Kasumi-1 (cell line): Measurements from ENCODE around the gene SNAP23.
"Not testable (repeated sequence)": the region's sequence is repeated elsewhere in the genome, so short reads cannot be mapped to it uniquely, and the experiment has no call there.

Experiments
- DNase-seq, 2 experiments: peaks; one replicate each; lab custom pipeline; 2025; lab: John Stamatoyannopoulos, UW

Gene SNAP23

DNA sequence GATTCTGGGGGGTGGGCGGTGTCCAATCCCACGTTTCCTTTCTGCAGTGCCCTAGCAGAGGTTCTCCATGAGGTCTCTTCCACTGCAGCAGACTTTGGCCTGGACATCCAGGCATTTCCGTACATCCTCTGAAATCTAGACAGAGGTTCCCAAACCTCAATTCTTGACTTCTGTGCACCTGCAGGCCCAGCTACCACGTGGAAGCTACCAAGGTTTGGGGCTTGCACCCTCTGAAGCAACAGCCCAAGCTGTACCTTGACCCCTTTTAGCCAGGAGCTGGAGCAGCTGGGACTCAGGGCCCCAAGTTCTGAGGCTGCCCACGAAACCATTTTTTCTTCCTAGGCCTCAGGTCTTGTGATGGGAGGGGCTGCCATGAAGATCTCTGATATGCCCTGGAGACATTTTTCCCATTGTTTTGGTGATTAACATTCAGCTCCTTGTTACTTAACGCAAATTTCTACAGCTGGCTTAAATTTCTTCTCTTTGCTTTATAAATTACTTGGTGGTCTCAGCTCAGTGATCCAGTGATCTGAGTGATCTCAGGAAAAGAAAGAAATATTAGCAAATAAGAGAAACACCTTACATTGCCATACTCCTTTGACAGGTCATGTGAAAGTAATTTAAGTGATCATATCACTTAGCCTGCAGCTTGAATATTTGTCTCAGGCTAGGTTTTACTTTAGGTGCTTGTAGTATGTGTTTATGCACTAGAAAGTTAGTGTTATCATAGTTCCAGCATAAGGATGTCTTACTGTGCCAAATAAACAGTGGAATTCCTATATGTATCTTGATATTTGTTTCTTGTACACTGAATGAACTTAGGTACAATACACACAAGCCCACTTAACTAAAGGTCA is 3.0 kb downstream of the SNAP23 start:
- DNase-seq: no peak

DNA sequence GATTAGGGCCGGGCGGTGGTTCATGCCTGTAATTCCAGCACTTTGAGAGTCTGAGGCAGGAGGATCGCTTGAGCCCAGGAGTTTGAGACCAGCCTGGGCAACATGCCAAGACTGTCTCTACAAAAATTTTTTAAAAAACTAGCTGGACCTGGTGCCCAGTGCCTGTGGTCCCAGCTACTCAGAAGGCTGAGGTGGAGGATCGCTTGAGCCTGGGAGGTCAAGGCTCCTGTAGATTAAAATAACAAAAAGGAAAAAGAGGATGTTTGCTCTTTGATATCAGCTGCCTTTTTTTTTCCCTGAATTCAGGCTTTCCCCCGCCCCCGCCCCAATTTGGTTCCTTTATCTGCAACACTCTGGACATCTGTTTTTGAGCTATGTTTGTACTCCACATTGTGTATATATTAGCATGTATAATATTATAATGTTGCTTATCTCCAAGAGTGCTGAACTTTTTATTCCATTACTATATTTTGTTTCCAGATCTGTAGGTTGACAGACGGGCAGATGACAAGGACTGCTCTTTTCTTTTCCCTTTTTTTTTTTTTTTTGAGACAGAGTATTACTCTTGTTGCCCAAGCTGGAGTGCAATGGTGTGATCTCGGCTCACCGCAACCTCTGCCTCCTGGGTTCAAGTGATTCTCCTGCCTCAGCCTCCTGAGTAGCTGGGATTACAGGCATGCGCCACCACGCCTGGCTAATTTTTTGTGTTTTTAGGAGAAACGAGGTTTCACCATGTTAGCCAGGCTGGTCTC is 4.6 kb downstream of the SNAP23 start:
- no peak for DNase-seq

DNA sequence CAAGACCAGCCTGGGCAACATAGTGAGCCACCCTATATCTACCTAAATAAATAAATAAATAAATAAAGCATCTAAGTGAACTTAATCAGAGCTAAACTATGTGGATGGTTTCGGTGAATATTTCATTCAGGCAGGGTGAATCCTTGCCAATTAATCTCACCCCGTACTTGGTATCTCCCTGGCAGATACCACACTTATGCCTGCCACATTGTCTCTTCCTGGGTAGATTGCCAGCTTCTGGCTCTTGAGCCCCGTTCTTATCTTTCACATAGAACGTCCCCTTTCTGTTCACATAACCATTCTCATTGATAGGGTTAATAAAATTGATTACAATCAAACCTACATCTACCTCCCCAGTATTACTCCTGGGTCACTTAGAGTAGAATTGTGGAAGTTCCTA is 7.0 kb downstream of the SNAP23 start:
- DNase-seq: no peak

DNA sequence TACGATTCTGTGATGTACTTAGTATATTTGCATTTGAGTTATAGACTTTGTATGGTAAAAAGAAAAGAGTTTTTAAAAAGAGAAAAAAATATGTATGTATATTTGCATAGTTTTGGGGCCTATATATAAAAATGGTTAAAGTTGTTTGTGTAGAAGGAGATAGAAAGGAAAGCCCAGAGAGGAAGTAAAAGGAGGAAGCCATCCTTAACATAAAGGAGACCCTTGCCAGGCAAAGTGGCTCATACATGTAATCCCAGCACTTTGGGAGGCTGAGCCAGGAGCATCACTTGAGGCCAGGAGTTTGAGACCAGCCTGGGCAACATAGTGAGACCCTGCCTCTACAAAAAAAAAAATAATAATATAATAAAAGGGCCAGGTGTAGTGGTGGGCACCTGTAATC is 8.4 kb downstream of the SNAP23 start:
- peak; percentile 3 to 4 for DNase-seq

DNA sequence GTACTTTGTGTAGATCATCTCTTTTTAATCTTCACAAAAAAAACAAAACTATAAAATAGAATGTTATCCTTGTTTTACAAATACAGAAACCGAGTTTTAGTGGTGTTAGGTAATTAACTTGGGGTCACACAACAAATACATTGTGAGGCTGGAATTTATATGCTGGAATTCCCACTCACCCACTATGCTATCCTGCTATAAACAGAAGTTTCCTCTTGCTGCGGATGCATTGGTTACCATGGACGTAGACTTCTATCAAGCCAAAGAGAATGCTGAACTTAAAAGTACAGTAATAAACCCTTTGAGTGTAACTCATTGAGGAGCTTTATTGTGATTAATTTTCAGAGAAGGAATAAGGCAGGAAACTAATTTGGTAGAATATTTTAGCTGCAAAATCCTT is 9.2 kb downstream of the SNAP23 start:
- no peak for DNase-seq

DNA sequence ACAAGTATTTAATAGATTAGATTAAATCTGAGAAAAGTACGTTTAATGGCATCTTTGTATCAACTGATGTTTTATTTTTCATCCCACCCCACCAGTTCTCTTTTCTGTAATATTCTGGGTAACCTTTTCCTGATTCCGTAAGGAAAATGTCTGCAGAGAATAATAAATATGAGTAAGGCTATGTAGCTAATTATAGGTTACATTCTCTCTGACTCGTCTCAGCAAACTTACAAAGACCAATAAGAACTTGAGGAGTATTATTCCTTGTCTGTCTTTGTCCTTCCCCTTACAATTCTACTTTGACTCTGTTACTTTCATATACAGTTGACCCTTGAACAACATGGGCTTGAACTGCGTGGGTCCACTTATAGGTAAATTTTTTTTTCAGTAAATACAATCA is 12.1 kb downstream of the SNAP23 start:
- no peak for DNase-seq

DNA sequence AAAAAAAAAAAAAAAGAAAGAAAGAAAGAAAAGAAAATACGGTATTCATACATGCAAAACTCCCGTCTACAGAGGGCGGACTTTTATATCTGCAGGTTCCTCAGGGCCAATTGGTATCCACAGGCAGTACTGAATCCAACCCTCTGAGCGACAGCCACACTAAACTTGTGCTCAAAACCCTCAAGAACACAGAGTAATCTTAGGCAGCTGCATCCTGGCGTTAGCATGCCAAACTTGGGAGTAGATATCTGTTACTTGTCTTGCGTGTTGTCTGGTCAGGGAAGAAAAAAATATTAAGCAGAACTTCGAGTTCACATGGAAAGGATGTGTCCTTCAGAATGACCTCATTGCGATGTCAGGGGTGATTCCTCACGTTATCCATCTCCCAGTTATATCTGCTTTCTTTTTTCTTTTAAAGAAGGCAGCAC is 12.8 kb downstream of the SNAP23 start:
- DNase-seq: no peak

DNA sequence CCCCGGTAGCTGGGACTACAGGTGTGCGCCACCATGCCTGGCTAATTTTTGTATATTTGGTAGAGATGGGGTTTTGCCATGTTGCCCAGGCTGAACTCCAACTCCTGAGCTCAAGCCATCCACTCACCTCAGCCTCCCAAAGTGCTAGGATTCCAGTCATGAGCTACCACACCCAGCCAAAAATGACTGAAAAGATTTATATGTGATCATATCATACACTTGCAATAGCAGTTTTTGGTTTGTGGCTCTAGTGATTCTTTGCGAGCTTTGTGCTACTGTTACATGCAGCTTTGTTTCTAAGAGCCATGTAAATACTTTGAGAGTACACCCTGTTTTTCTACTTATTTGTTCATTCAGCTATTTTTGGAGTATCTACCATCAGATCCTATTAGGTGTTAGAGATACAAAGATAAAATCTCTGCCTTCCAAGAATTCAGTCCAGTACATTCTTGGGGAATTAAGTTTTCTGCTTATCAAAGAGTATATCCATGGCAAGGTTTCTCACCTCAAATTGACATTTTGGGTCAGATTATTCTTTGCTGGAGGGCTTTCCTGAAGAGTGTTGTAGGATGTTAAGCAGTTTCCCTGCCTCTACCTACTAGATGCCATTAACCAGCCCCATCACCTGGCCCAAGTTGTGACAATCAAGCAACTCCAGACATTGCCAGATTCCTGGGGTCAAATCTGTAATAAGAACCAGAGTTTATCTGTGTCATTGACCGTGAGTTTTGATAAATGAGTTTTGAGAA is 15.0 kb downstream of the SNAP23 start:
- DNase-seq: no peak

DNA sequence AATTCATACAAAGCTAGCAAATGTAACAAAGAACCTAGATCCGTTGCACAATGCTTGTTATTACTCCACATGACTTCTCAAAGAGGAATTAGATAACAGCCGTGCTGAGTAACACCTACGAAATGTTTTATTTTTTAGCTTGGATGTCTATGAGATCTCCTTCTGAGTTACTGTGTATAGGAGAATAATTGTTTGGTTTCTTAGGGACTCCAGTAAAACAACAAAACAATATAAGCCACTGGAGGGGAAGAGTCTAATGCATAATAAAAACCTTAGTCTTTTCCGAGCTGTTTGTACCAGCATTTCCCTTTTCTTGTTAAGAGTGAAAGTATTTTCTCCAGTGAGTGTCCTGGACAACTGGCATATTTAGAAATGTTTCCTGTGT is 15.6 kb downstream of the SNAP23 start:
- peak in 1 of 2 experiments; percentile 28 for DNase-seq

DNA sequence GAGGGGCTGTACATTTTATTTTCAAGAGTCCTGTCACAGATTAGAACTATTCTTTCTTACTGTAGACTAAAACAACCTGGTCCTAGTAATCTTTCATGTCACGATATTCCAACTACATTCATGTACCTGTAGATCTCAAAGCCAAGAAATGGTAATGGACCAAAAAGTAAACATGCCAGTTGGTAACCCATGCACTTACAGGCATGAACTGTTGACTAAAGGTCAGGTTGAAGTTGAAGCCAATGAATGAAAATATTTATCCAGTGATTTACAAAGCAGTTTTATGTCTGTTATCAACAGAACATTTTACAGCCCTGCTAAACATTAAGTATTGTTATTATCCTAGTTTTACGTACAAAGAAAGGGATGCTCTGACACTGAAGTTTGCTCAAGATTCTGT is 27.9 kb downstream of the SNAP23 start:
- DNase-seq: no peak

DNA sequence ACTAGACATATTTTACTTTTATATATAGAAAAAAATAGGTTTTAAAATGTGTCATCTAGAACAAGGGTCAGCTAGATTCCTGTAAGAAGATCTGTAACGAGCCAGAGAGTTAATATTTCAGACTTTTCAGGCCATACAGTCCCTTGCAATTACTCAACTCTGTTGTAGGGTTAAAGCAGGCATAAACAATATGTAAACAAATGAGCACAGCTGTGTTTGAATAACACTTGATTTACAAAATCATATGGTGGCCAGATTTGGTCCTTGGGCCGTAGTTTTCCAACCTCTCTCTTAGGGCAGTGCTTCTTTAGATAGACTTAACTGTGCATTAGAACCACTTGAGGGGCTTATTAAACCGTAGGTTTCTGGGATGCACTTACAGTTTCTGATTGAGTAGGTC is 33.5 kb downstream of the SNAP23 start:
- no peak for DNase-seq

DNA sequence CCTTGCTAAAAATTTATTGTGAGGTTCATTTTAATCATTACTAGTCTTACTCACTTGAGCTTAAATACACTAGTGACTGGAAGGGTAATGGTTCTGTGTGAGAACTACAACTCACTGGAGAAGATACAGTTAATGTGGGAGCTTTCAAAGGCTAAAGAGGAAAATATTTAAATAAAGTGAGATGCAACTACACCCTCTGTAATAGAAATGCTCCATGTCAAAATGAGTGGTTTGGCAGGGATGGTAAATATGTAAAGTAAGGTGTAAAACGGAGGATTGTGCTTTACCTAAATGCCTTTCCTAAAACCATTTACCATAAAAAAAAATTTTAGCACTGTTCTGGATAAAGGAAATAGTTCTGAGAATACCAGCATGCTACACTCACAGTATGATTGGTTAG is 37.8 kb downstream of the SNAP23 start:
- no peak for DNase-seq

DNA sequence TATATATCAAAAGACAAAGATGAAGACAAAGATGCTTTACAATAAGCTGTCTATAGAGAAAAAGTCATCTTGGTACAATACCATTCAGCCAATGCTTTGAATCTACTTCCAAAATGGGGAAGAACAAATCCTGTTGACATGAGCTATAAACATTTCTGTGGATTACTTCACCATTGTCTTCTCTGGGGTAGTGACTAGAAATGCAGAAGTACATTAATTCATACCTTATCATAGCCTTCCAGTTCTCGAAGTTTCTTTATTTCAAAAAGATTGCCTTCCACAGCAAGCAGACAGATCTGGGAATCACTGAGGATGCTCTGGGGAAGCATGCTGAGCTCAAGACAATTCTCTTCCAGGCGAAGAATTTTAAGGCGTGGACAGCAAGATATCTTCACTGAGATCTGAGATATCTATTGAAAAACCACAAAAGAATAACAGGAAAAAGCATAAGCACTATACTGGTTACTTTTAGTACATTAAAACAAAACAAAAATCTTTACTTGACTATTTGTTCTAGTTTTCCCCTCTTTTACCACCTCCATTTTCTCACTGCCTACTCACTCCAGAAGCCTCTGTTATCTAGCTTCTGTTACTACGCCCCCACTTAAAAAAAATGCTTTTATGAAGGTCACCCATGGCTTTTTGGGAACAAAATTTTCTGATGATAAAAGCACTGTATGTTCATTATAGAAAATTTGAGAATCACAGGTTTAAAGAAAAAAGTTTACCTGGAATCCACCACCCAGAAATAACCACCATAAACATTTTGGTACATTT is 49.6 kb downstream of the SNAP23 start:
- peak; percentile 28 for DNase-seq

DNA sequence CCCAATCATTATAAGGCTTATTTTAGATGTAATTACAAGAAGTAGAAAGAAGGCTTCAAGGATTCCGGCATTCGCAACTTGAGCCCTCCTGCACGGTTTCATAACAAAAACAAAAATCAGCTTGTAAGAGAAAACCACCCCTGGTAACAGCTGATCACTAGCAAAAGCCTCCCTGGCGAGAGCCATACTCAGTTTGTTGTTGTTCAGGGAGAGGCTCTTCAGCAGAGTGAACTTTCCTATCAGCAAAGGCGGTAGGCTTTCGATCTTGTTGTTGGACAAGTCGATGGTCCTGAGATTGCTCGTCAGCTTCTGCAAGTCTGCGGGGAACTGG is 52.4 kb downstream of the SNAP23 start:
- no peak for DNase-seq

DNA sequence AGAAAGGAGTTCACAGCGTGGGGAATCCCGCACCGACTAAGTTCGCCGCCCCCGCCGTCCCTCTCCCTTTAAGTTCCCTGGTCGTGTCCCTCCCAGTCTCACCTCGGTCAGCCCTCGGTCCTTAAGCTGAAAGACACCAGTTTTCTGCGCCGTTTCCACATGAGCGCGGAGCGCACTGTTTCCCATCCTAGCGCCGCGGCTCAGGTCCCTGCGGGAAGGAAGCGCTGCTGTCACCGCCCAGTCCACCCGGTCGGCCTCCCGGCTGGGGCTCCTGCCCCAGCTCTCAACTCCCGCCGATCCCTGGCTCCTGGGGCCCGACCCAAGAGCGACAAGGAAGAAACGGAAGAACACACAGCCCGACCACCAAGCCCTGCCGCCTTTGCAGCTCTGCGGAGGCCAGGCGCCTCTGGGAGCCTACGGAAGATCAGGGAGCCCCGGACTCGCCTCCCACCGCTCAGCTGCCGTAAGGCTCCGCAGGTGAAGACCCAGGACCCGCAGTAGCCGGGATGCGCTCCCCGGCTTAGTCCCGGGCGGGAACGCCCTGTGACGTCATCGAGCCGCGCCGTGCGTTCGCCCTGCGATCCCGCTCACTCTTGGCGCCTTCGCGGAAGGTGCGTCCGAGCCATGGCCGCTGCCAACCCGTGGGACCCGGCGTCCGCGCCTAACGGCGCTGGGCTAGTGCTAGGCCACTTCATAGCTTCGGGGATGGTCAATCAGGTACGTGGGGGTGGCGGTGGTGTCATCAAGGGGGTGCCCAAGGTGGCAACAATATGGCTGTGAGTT is 53.0 kb downstream of the SNAP23 start, which contains the start of the genes HAUS2 and LRRC57:
TSS of gene HAUS2 (plus strand) at position 590 of the 783 bp plus-strand sequence. CDS start at position 625, 35 bp downstream.
TSS of gene LRRC57 (minus strand) at position 545 of the 783 bp plus-strand sequence. CDS start at position 186, 359 bp downstream.
- peak; percentile 38 to 44 for DNase-seq

DNA sequence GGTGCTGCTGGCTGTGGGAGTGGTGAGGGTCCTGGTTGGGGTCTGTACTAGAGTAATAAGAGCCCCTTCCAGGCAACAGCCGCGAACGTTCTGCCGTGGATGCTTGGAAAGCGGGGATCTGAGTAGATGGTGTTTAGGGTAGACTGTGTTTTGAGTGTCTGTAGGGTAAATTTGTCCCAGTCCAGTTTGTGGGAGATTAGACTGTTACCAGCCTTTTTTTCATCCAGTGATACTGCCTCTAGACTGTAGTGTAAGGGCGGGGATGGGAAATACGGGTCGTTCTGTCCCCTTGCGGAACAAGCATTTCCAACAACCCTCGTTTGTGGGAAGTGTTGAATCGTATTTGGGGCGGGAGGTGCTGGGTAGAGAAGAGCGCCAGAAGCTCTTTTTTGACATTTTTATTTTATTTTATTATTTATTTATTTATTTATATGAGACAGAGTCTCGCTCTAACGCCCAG is 53.6 kb downstream of the SNAP23 start:
- peak; percentile 17 to 22 for DNase-seq

DNA sequence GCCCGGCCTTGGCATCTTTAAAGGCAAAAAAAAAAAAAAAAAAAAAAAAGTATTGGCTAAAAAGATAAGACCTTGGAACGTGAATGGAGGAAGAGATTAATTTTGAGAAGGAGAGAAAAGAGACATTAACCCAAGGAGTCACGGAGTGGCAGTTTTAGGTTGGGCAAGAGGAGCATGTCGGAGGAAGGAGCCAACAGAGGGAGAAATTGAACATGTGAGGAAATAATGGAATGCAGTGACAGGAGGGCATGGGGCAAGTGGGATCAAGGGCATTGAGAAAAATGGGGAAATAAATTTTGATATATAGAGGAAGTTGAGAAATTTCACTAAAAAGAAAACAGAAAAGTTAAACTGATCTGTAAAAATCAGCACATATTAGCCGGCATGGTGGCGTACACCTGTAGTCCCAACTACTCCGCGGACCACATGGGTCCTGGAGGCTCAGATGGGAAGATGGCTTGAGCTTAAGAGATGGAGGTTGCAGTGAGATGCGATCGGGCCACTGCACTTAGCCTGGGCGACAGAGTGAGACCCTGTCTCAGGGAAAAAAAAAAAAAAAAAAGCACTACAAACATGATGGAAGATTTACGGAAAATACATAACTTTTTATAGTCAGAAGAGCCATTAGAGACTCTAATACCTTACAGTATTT is 54.4 kb downstream of the SNAP23 start:
- no peak for DNase-seq

DNA sequence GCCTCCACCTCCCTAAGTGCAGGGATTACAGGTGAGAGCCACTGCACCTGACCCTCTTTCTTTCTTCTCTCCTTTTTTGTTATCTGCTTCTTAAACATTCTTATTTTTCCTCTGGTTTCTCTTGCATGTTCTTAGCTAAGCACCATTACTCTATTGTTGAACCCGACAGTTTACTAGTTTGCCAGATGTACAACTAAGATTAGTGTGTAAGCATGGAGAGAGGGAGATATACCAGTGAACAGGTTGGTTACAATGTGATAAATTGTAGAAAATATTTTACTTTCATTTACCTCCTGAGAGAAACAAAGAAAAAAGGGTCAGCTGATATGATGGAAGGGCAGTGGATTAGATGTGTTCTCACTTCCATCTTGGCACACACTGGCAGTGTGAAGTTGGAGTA is 58.1 kb downstream of the SNAP23 start:
- DNase-seq: no peak

DNA sequence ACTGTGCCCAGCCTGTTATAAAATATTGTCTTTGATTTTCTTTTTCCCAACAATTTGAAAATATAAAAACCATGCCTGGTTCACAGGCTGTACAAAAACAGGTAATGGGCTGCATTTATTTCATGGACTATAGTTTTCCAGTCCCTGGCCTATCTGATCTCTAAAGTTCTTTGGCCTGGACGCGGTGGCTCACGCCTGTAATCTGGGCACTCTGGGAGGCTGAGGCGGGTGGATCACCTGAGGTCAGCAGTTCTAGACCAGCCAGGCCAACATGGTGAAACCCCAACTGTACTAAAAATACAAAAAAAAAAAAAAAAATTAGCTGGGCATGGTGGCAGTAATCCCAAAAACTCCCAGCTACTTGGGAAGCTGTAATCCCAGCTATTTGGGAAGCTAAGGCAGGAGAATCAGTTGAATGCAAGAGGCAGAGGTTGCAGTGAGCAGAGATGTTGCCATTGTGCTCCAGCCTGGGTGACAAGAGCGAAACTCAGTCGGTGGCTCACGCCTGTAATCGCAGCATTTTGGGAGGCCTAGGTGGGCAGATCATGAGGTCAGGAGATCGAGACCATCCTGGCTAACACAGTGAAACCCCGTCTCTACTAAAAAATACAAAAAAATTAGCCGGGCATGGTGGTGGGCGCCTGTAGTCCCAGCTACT is 61.2 kb downstream of the SNAP23 start:
- not testable (repeated sequence) for DNase-seq

DNA sequence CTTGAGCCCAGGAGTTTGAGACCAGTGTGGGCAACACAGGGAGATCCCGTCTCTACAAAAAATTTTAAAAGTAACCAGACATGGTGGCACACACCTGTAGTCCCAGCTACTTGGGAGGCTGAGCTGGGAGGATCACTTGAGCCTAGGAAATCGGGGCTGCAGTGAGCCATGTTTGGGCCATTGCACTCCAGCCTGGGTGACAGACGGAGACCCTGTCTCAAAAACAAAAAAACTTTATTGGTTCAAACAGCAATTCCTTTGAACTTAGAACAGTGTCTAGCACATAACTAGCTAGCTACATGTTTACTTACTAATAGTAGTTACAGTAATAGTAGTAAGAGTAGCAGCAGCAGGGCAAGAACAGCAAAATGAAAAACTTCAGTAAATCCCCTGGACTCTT is 63.3 kb downstream of the SNAP23 start:
- DNase-seq: no peak
